Thoracic aorta (tissue), 2 donors: ENCODE results near the gene CEP295NL. TPM values are rescaled to one million over a fixed set of nuclear protein-coding genes. Genes with fewer than 3 reads are reported as not detected.
"Not testable (repeated sequence)": the region's sequence is repeated elsewhere in the genome, so short reads cannot be mapped to it uniquely, and the experiment has no call there.

ENCODE experiments used
- ATAC-seq: fragments of 150-250 bp; one replicate; pipeline ENCODE4 v1.8.0; 2017; ENCODE audit warnings: low read depth; ENCODE audit not compliant: insufficient number of reproducible peaks, low FRiP score
- DNase-seq: peaks from one replicate; pipeline ENCODE4 v3.0.0-alpha.2; 2020; ENCODE audit warnings: low spot score
- H3K27ac ChIP-seq, 2 donors: fragments of 200-600 bp; sonication (generic); 1 replicate in 1 of 2; 2 replicates in 1 of 2; pipeline ENCODE4 v1.5.1; 2016; ENCODE audit warnings: mild to moderate bottlenecking in 2 of 2, moderate library complexity in 2 of 2
- H3K27me3 ChIP-seq: fragments of 200-600 bp; sonication (generic); replicated peaks from 2 replicates; pipeline ENCODE4 v1.6.0; 2016; ENCODE audit warnings: mild to moderate bottlenecking; ENCODE audit not compliant: insufficient read depth
- H3K36me3 ChIP-seq: fragments of 200-600 bp; sonication (generic); one replicate; pipeline ENCODE4 v1.5.1; 2016
- H3K4me1 ChIP-seq, 2 donors: fragments of 200-600 bp; sonication (generic); 1 replicate in 1 of 2; 2 replicates in 1 of 2; pipeline versions ENCODE4 v1.5.1 to v1.6.0; 2016; ENCODE audit warnings: low read depth in 2 of 2, mild to moderate bottlenecking in 1 of 2; ENCODE audit not compliant: control insufficient read depth in 1 of 2
- H3K4me3 ChIP-seq: fragments of 200-600 bp; sonication (generic); 2 replicates; pipeline ENCODE4 v1.5.1; 2016; ENCODE audit warnings: mild to moderate bottlenecking
- H3K9me3 ChIP-seq: fragments of 200-600 bp; sonication (generic); 2 replicates; pipeline ENCODE4 v1.5.1; 2016
- CTCF ChIP-seq: fragments of 200-600 bp; sonication (generic); IDR thresholded peaks from one replicate; pipeline ENCODE4 v1.5.1; 2019; ENCODE audit warnings: antibody characterized with exemption
- total RNA-seq, 2 donors: library from RNA; depleted of rRNA; stranded (reverse); fragments of >200 nt; gene quantifications; one replicate each; pipeline versions ENCODE4 v1.1.0 to v1.2.3, GENCODE V29; 2016

CEP295NL gene
- total RNA-seq, 2 donors from 2014 or later: 6.8 to 13.0 TPM

GRCh38 chr17:78873519-78874340 lies 29.3 kb downstream of the CEP295NL start:
- Histone ChIP-seq H3K27me3 (no peaks in the 10 kb centered on the region), H3K4me3 (no peak overlapping the region), H3K9me3 (no peaks in the 10 kb centered on the region), H3K36me3 (peaks cover 27% of the 10 kb centered on the region), H3K27ac (peak overlapping the region; percentile 9 to 59), H3K4me1 (peaks cover 30 to 53% of the 10 kb centered on the region in 2 donors)
- no peak for TF ChIP-seq CTCF
- ATAC-seq (no peak), DNase-seq (no peak)

DNA sequence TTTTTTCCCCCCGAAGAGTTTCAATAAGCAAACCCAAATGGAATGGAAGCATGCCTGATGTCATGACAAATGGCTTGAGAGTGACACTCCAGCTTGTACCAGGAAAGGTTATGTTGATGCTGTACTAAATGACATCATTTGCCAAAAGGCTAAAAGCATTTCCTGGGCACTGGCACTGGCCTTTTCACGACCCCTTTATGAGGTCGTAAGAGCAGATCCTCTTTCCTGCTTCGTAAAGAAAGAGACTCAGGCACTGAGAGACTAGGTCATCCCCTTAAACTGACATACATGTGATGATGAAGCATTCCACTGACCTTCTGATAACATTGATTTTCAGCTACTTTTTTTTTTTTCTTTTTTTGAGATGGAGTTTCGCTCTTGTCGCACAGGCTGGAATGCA lies 30.5 kb downstream of the CEP295NL start:
- no peak for TF ChIP-seq CTCF
- Histone ChIP-seq H3K4me3 (no peak overlapping the region), H3K9me3 (no peaks in the 10 kb centered on the region), H3K27me3 (no peaks in the 10 kb centered on the region), H3K36me3 (peaks cover 29% of the 10 kb centered on the region), H3K27ac (peak overlapping the region in 1 of 2 donors; percentile 6), H3K4me1 (peaks cover 28 to 46% of the 10 kb centered on the region in 2 donors)
- ATAC-seq (no peak), DNase-seq (no peak)

DNA sequence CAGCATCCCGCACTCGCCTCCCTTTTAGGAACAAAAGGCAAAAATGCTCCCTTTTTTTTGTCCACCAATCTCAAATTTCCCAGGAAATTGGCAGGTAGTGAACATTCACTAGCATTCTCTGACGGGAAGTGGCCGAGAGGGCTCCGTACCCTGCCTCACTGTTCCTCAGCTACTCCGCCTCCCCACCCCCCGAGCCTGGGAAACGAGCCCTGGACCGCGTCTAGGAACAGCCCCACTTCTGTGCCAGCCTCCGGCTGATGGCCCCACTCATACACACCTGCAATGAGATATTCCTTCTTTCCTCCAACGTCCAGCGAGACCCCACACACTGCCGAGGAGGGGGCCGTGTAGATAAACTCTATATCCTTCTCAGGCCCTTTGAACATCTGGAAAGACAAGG lies 32.4 kb downstream of the CEP295NL start:
- peaks cover 22 to 35% of the 10 kb centered on the region in 2 donors for H3K4me1 ChIP-seq
- ATAC-seq: no peak

DNA sequence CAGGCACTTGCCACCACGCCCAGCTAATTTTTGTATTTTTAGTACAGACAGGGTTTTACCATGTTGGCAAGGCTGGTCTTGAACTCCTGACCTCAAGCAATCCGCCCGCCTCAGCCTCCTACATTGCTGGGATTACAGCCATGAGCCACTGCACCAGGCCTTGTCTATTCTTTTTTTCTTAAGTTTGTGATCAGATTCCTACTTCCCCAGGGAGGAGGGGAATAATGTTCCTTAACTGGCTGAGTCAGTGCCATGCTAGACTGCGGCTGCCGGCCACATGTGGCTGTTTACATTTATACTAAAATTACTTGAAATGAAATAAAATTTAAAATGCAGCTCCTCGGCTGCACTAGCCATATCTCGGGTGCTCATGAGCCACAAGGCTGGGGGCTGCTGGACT lies 34.6 kb downstream of the CEP295NL start:
- H3K4me1 ChIP-seq: peaks cover 6 to 22% of the 10 kb centered on the region in 2 donors
- no peak overlapping the region for H3K4me3 ChIP-seq
- TF ChIP-seq CTCF: no peak
- ATAC-seq (peak; percentile 11), DNase-seq (no peak)
- peak overlapping the region in 1 of 2 donors; percentile 20 for H3K27ac ChIP-seq
- no peaks in the 10 kb centered on the region for H3K27me3 ChIP-seq
- H3K36me3 ChIP-seq: peaks cover 33% of the 10 kb centered on the region
- no peaks in the 10 kb centered on the region for H3K9me3 ChIP-seq

More for the DNA sequence above, 32.4 kb downstream of the CEP295NL start:
- TF ChIP-seq CTCF: no peak
- H3K36me3 ChIP-seq: peaks cover 29% of the 10 kb centered on the region
- no peak overlapping the region for H3K4me3 ChIP-seq
- no peaks in the 10 kb centered on the region for H3K9me3 ChIP-seq
- no peaks in the 10 kb centered on the region for H3K27me3 ChIP-seq
- no peak for DNase-seq
- H3K27ac ChIP-seq: no peak overlapping the region

- Histone ChIP-seq H3K27ac (peak overlapping the region; percentile 2 to 26), H3K4me1 (peaks cover 10 to 25% of the 10 kb centered on the region in 2 donors), H3K36me3 (peaks cover 27% of the 10 kb centered on the region)
- not testable (repeated sequence) for H3K27me3 ChIP-seq, H3K9me3 ChIP-seq, DNase-seq, ATAC-seq, H3K4me3 ChIP-seq
Measured at GRCh38 chr17:78867046-78867445, 36.0 kb downstream of the CEP295NL start.
